GM18517 (cell line): ENCODE results near the gene INKA2.

ENCODE experiments used
- ATAC-seq: cut with Tn5 transposase; IDR thresholded peaks from one replicate; pipeline ENCODE4 v1.9.1; 2021; ENCODE audit warnings: mild to moderate bottlenecking, moderate library complexity; ENCODE audit not compliant: unreplicated experiment

The INKA2 gene

DNA sequence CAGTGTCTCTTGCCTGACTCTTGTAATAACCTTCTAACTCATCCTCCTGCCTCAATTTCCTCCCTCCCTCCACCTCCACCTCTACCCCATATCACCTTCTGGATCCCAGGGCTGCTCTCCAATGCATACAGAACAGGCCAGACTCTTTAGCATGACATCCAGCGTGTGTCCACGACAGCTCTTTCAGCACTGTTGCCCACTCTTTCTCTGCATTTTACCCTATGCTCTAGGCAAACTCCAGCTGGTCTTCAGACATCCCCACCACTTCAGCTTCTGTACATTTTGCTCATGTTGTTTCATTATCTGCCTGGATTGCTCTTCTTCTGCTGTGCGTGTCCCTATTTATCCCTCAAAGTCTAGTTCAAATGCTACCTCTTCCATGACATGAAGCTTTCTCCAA, 4.8 kb downstream of the INKA2 start:
- ATAC-seq: no peak

GRCh38 chr1:111733992-111734341, 5.2 kb downstream of the INKA2 start:
- no peak for ATAC-seq

GRCh38 chr1:111733183-111733991, 5.8 kb downstream of the INKA2 start:
- no peak for ATAC-seq

- ATAC-seq: no peak
Measured at GRCh38 chr1:111732718-111733117, 6.5 kb downstream of the INKA2 start.

GRCh38 chr1:111731956-111732355, 7.2 kb downstream of the INKA2 start:
- no peak for ATAC-seq

GRCh38 chr1:111730706-111731105, 8.5 kb downstream of the INKA2 start:
- ATAC-seq: no peak

- ATAC-seq: no peak
Measured at GRCh38 chr1:111729946-111730681, 9.1 kb downstream of the INKA2 start.

GRCh38 chr1:111729271-111729921, 9.8 kb downstream of the INKA2 start:
- ATAC-seq: no peak

GRCh38 chr1:111727056-111727455, 12.1 kb downstream of the INKA2 start:
- ATAC-seq: no peak

DNA sequence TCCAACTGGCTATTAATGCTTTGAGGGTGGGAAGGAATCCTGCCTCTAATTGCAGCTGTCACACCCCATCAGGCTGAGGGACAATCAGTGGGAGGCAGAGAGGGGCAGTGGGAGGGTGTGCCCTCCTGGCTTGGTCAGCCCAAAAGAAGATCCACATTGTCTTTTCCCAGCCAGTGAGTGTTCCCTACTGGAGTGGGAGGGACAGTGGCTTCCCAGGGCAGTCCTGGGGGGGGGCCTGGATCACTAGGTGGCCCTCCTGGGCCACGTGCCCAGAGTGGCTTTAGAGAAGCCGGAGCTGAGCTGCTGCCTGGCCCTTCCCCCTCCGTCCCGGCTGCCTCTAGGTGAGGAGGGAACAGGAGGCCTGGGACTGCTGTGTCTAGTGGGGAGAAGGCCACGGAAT, 14.0 kb downstream of the INKA2 start:
- no peak for ATAC-seq

GRCh38 chr1:111723871-111724270, 15.3 kb downstream of the INKA2 start:
- no peak for ATAC-seq

DNA sequence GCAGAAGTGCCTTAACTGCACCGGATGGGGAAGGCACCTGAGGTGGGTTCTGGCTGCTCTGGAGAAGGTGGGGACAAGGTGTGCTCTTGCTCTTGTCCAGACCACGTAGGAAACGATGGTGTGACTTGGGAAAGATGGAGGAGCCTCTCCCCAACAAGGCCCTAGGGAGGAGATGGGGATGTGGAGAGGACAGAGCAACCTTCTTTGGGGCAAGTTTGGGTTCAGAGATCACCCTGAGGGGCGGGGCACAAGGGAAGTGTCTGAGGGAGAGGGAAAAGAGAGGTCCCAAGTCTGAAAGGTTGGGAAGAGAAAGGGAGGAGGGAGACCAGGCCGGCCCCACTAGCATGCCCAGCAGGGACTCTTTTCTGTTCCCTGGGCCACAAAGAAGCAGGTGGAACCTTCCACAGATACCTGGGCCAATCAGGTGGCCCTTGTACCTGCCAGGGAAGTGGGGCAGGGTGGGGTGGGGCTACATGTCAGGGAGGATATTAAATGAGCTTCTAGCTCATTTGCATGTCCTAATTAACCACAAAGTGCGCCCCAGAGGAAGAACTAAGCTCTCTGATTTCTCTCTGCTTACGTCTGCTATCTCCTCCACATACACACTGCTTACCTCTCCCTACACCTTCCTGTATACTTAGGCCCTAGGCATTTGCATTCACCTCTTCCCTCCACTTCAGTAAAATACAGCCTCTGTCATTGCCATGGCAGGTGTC, 15.9 kb downstream of the INKA2 start:
- ATAC-seq: no peak

GRCh38 chr1:111720977-111721786, 18.0 kb downstream of the INKA2 start:
- ATAC-seq: no peak

DNA sequence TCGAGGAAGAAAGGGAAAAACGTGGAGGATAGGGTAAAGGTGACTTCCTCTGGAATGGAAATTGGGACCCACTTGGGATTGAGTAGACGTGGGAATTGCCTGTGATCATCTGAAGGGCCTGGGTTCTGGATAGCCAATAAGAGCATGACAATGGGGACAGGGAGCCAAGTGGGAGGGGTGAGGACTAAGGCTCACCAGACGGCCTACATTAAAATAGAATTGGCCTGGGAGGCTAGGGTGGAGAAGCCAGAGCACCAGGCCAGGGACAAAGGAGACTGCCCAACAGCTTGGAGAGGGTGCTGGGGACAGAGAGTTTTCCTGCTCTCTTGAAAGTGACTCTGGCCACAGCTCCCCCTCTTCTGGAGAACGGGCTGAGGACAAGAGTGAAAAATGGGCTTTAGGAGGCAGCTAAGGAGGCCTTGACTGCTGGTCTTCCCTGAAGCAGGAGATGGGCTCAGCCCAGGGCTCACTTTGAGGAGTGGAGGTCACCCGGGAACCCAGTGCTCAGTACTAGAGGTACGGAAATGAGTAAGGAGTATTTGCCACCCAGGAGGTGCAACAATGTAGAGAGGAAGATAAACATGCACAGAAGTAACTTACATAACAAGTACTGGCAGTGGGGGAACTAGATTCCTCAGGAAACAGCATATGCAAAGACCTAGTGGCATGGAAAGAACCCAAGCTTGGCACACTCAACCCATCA, 18.8 kb downstream of the INKA2 start:
- no peak for ATAC-seq

DNA sequence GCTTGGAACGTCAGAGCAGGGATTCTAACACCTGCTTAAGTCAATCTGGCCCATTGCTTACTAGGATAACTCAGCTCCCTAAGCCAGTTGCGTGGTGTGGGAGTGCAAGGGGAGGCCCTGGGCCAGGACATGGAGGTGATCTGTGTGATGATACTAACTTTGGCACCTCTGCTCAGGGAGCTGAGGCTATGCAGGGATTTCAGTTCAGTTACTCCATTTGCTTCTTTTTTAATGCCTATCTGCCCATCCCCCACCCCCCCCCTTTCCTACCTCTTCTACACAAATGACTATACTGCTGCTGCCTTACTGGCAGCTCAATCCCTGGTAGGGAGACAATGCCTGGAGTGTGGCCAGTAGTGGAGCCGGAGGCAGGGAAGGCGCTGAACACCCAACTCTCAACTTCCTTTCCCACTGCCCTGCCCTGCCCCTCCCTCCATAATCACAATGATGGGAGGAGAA, 19.5 kb downstream of the INKA2 start:
- no peak for ATAC-seq

GRCh38 chr1:111719135-111719534, 20.1 kb downstream of the INKA2 start:
- no peak for ATAC-seq

DNA sequence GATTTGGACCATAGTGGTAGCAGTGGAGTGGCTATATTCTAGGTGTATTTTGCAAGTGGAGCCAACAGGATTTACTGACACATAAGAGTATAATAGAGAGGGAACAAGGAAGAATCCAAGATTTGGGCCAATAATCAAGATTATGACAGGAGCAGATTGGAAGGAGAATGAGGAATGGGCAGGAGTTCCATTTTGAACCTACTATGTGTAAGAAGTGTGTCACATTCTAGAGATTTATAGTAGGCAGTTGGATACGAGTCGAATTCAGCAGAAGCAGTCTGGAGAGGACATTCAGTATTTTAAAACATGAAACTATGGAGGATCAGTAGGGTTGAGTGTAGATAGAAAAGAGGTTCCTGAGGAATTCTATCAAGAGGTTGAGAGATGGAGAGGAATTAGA, 21.7 kb downstream of the INKA2 start:
- ATAC-seq: no peak

GRCh38 chr1:111716333-111716732, 22.9 kb downstream of the INKA2 start:
- ATAC-seq: no peak

DNA sequence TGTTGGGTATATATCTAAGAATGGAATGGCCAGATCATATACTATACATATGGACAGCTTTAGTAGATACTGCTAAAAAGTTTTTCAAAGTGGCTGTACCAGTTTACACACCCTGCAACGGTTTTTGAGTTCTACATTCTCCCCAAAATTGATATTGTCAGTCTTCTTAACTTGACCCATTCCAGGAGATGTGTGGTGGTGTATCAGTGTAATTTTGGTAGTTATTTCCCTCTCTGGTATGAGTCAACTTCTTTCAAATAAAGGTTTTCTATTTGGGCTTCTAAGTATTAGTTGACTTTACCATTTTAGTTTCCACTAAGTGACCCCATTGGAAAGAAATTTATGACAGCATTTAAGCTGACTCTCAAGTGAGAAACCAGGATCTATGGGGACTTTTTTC, 29.2 kb downstream of the INKA2 start:
- ATAC-seq: no peak

GRCh38 chr1:111707906-111708305, 31.3 kb downstream of the INKA2 start:
- ATAC-seq: no peak
